A549 (cell line): ENCODE measurements around the gene LNPEP.

Source experiments
- POLR2A ChIP-seq: IDR thresholded peaks from 2 replicates; pipeline ENCODE4 v1.6.1; 2012; ENCODE audit warnings: mild to moderate bottlenecking, low read length
- RNF2 ChIP-seq: fragments of 200-600 bp; sonication (generic); IDR thresholded peaks from 2 replicates; pipeline ENCODE4 v1.6.1; 2016; ENCODE audit warnings: low read depth, mild to moderate bottlenecking, antibody characterized with exemption, moderate library complexity, borderline replicate concordance

DNA sequence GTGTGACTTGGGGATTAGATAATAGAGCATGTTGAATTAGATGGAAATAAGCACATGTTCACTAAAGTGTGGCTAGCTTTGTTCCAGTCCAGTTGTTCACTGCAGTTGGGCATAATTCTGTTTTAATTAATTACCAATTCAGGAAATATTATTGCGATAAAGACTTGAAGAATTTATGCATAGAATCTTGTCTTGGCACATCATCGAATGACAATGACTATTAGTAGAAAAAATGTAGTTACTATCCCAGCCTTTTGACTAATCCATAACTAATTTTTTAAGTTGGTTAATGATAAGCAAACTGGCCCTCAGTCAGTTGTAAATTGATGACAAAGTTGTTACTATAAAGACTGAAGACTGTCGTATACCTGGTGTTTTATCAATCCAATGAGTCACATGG, 10.5 kb downstream of the LNPEP start:
- no peak for TF ChIP-seq RNF2
- no peak for TF ChIP-seq POLR2A
